GM19395 (cell line): ENCODE results near the gene CLDN15.
"Not testable (repeated sequence)": the region's sequence is repeated elsewhere in the genome, so short reads cannot be mapped to it uniquely, and the experiment has no call there.

Source experiments
- ATAC-seq: cut with Tn5 transposase; IDR thresholded peaks from one replicate; pipeline ENCODE4 v1.9.1; 2021; ENCODE audit warnings: mild to moderate bottlenecking, moderate library complexity; ENCODE audit not compliant: unreplicated experiment

CLDN15 gene

GRCh38 chr7:101200862-101201599 lies 36.6 kb downstream of the CLDN15 start, which contains the start of gene MOGAT3:
MOGAT3 (minus strand) TSS chr7:101201036; CDS start chr7:101200854, 182 bp downstream.
- ATAC-seq, result no peak

- ATAC-seq, result no peak
Measured at GRCh38 chr7:101200504-101200861, 37.1 kb downstream of the CLDN15 start.

GRCh38 chr7:101199522-101199921 lies 38.1 kb downstream of the CLDN15 start:
- not testable (repeated sequence) for ATAC-seq

GRCh38 chr7:101198476-101198875 lies 39.1 kb downstream of the CLDN15 start:
- ATAC-seq, result no peak

GRCh38 chr7:101197991-101198390 lies 39.6 kb downstream of the CLDN15 start:
- ATAC-seq, result no peak

GRCh38 chr7:101195884-101196283 lies 41.7 kb downstream of the CLDN15 start:
- ATAC-seq, result no peak

GRCh38 chr7:101189109-101189508 lies 48.5 kb downstream of the CLDN15 start:
- ATAC-seq, result no peak

- ATAC-seq, result no peak
Measured at GRCh38 chr7:101186844-101187428, 50.7 kb downstream of the CLDN15 start.

- no peak for ATAC-seq
Measured at GRCh38 chr7:101186194-101186593, 51.4 kb downstream of the CLDN15 start.

- ATAC-seq, result no peak
Measured at GRCh38 chr7:101185258-101185839, 52.3 kb downstream of the CLDN15 start.
